ENCODE data around the gene GAST.
"Not testable (repeated sequence)": the region's sequence is repeated elsewhere in the genome, so short reads cannot be mapped to it uniquely, and the experiment has no call there.

GAST gene

GRCh38 chr17:41684035-41684434 is 28.1 kb upstream of the GAST start:
- Histone ChIP-seq H3K79me2 (ENCODE audit: low read length) (peaks cover 5% of the 10 kb centered on the region), H3K4me2 (ENCODE audit: low read length) (no peak overlapping the region), H3K36me3 (replicated peaks; ENCODE audit: low read depth, low read length) (peaks cover 2% of the 10 kb centered on the region), H3K27me3 (ENCODE audit: low read depth, low read length) (no peaks in the 10 kb centered on the region), H3K4me3 (ENCODE audit: low read length) (no peak overlapping the region), H3K27ac (ENCODE audit: low read length) (no peak overlapping the region), H3K9me3 (ENCODE audit: insufficient read depth, low read length) (no peaks in the 10 kb centered on the region), H2AFZ (ENCODE audit: low read depth, low read length) (no peak overlapping the region), H4K20me1 (ENCODE audit: insufficient read depth, low read length) (no peaks in the 10 kb centered on the region), H3K4me1 (ENCODE audit: low read length) (peaks cover 18% of the 10 kb centered on the region), H3K9ac (ENCODE audit: low read length) (no peak overlapping the region)
- TF ChIP-seq CTCF (IDR thresholded peaks at IDR 0.05; ENCODE audit: low read depth, low read length) (no peak), EZH2phosphoT487 (IDR thresholded peaks at IDR 0.05; ENCODE audit: low read depth) (no peak)

DNA sequence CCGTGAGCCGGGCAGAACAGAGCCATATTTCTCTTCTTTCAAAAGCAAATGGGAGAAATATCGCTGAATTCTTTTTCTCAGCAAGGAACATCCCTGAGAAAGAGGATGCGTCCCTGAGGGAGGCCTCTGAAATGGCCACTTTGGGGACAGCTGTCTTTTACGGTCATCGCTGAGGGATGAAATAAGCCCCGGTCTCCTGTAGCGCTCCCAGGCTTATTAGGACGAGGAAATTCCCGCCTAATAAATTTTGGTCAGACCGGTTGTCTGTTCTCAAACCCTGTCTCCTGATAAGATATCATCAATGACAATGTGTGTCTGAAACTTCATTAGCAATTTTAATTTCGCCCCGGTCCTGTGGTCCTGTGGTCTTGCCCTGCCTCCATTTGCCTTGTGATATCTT is 26.4 kb upstream of the GAST start:
- Histone ChIP-seq H3K36me3 (replicated peaks; ENCODE audit: low read depth, low read length) (peaks cover 16% of the 10 kb centered on the region), H3K4me1 (ENCODE audit: low read length) (peaks cover 22% of the 10 kb centered on the region), H3K79me2 (ENCODE audit: low read length) (peaks cover 22% of the 10 kb centered on the region), H4K20me1 (ENCODE audit: insufficient read depth, low read length) (peaks cover 14% of the 10 kb centered on the region)
- not testable (repeated sequence) for H3K27me3 ChIP-seq (ENCODE audit: low read depth, low read length); H2AFZ ChIP-seq (ENCODE audit: low read depth, low read length); H3K9me3 ChIP-seq (ENCODE audit: insufficient read depth, low read length); H3K4me3 ChIP-seq (ENCODE audit: low read length); H3K27ac ChIP-seq (ENCODE audit: low read length); H3K9ac ChIP-seq (ENCODE audit: low read length); H3K4me2 ChIP-seq (ENCODE audit: low read length)

GRCh38 chr17:41686281-41686680 is 25.9 kb upstream of the GAST start:
- H2AFZ ChIP-seq (ENCODE audit: low read depth, low read length), result no peak overlapping the region
- H3K79me2 ChIP-seq (ENCODE audit: low read length), result peaks cover 26% of the 10 kb centered on the region
- peaks cover 20% of the 10 kb centered on the region for H4K20me1 ChIP-seq (ENCODE audit: insufficient read depth, low read length)
- H3K9ac ChIP-seq (ENCODE audit: low read length), result no peak overlapping the region
- H3K4me1 ChIP-seq (ENCODE audit: low read length), result peaks cover 22% of the 10 kb centered on the region
- no peak overlapping the region for H3K27ac ChIP-seq (ENCODE audit: low read length)
- H3K27me3 ChIP-seq (ENCODE audit: low read depth, low read length), result no peaks in the 10 kb centered on the region
- H3K4me2 ChIP-seq (ENCODE audit: low read length), result no peak overlapping the region
- H3K4me3 ChIP-seq (ENCODE audit: low read length), result no peak overlapping the region
- TF ChIP-seq EZH2phosphoT487 (IDR thresholded peaks at IDR 0.05; ENCODE audit: low read depth), result no peak
- TF ChIP-seq CTCF (IDR thresholded peaks at IDR 0.05; ENCODE audit: low read depth, low read length), result no peak
- H3K9me3 ChIP-seq (ENCODE audit: insufficient read depth, low read length), result no peaks in the 10 kb centered on the region
- H3K36me3 ChIP-seq (replicated peaks; ENCODE audit: low read depth, low read length), result peaks cover 22% of the 10 kb centered on the region

- H3K27me3 ChIP-seq (ENCODE audit: low read depth, low read length), result no peaks in the 10 kb centered on the region
These were observed 24.1 kb upstream of the GAST start for GRCh38 chr17:41687828-41688640.

More at GRCh38 chr17:41687828-41688640, 24.1 kb upstream of the GAST start:
- peak; percentile 83 for TF ChIP-seq CTCF (IDR thresholded peaks at IDR 0.05; ENCODE audit: low read depth, low read length)
- TF ChIP-seq EZH2phosphoT487 (IDR thresholded peaks at IDR 0.05; ENCODE audit: low read depth), result no peak
- peak overlapping the region; percentile 56 for H2AFZ ChIP-seq (ENCODE audit: low read depth, low read length)
- peaks cover 39% of the 10 kb centered on the region for H3K36me3 ChIP-seq (replicated peaks; ENCODE audit: low read depth, low read length)
- H3K9ac ChIP-seq (ENCODE audit: low read length), result peak overlapping the region; percentile 94
- peak overlapping the region; percentile 85 for H3K27ac ChIP-seq (ENCODE audit: low read length)
- H3K79me2 ChIP-seq (ENCODE audit: low read length), result peaks cover 26% of the 10 kb centered on the region
- H4K20me1 ChIP-seq (ENCODE audit: insufficient read depth, low read length), result peaks cover 31% of the 10 kb centered on the region
- no peaks in the 10 kb centered on the region for H3K9me3 ChIP-seq (ENCODE audit: insufficient read depth, low read length)
- H3K4me1 ChIP-seq (ENCODE audit: low read length), result peaks cover 13% of the 10 kb centered on the region
- H3K4me3 ChIP-seq (ENCODE audit: low read length), result peak overlapping the region; percentile 91
- H3K4me2 ChIP-seq (ENCODE audit: low read length), result peak overlapping the region; percentile 83
